GM12864 (cell line): ENCODE measurements around the gene ZBP1.

Source experiments
- DNase-seq: peaks from one replicate; pipeline ENCODE4 v3.0.0-alpha.2; 2011; ENCODE audit warnings: low read depth
- H3K4me3 ChIP-seq: 2 replicates; pipeline ENCODE4 v1.5.1; 2011; ENCODE audit warnings: mild to moderate bottlenecking, low read depth, low read length, control low read depth
- CTCF ChIP-seq: IDR thresholded peaks from 2 replicates; pipeline ENCODE4 v1.5.1; 2011; ENCODE audit warnings: low read depth, mild to moderate bottlenecking, moderate library complexity, low read length, control low read depth, inconsistent platforms; ENCODE audit errors: missing control alignments

The ZBP1 gene

GRCh38 chr20:57586943-57587277, 33.3 kb downstream of the ZBP1 start:
- H3K4me3 ChIP-seq, result no peak overlapping the region
- no peak for DNase-seq
- no peak for TF ChIP-seq CTCF

- no peak for TF ChIP-seq CTCF
- DNase-seq, result no peak
- no peak overlapping the region for H3K4me3 ChIP-seq
Observed at GRCh38 chr20:57586370-57586793, 33.8 kb downstream of the ZBP1 start.

DNA sequence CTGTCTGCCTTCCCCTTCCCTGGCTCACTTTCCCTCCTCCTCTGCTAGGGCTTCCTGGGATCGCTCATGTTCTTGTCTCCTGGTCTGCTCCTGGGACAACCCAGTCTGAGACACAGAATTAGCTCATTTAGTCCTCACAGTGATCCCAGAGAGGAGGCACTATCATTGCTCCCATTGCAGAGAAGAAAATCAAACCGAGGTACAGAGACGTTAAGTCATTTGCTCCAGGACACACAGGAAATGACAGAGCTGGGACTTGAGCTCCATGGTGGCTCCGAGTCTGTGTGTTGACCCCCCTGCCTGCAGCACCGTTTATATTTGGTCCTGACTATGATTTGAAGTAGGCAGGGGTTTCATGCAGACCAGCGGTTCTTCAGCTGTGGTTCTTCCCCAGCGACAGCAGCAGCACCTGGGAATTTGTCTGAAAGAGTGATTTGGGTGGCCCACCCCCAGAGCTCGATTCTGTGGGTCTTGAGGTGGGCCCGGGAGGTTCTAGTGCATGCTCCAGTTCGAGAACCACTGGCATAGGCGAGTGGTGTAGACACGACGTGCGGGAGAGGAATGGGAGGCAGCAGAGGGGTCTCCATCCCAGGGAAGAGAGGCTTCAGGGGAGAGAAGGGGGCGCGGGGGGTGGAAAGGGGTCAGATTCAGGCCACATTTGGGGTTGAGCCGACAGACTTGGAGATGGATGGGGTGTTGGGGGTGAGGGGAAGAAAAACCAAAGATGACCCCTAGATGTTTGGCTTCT, 34.6 kb downstream of the ZBP1 start:
- no peak for TF ChIP-seq CTCF
- no peak overlapping the region for H3K4me3 ChIP-seq
- DNase-seq, result no peak

DNA sequence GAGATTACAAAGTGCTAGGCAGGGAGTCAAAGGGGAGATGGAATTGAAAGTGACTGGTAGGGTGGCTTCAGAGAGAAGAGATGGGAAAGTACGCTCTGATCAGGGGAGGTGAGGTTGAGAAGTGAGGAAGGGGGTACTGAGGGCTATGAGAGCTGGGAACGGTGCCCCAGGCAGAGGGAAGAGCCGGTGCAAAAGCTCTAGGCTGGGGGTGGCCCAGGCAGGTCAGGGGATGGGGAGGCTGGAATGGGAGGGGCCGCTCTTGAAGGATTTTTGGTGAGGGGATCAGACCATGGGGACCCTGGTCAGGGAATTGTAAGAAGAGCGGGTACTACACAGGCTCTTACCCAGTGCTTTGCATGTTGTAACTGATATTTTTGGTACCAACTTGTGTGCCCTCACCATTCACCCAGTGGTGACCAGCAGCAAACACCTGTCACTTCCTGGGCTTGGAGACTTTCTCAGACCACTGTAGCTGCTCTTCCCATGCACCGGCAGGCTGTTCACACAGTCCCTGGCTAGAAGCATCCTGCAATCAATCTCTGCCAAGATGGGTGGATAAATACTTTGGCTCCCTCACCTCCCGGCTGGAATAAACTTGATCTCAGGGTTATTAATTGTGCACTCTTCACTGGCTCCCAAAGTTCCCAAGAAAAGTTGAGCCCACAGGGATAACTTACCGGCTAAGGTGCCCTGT, 35.3 kb downstream of the ZBP1 start:
- no peak for TF ChIP-seq CTCF
- H3K4me3 ChIP-seq, result no peak overlapping the region
- no peak for DNase-seq

DNA sequence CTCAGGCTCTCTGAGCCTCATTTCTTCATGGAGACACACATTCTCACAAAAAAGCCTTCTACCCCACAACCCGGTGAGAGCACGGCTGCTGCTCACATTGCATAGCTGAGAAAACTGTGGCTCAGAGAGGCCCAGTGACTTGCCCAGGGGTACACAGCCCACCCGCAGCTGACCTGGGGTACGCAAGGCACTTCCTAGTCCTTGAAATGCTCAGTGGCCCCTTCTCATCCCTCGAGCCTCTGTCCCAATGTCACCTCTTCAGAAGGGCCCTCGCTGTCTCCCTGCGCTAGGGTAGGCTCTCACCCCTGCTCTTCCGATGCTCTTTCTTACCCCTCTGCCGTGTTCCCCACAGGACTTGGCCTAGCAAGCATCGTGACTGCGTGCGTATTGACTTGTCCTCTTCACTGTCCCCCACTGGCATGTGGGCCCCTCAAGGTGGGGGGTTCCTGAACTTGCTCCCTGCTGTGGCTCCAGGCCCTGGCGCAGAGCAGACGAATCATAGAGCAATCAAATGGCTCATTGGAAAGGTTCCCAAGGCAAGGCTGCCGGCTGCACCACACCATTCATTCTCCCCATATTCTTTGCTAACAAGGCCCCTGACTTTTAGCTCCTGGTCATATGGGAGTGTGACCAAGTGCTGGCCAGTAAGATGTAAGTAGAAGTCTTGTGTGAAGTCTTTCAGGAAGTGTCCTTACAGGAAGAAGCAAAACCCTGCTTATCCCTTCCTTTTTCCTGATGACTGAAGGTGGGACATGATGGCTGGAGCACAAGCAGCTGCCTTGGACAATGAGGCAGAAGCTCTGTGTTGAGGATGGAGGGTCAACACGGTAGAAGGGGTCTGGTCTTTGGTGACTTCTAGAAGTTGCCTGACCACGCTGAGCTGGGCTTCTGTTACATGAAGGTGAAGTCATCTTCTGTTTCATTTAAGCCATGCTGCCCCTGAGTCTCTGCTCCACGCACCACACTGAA, 36.7 kb downstream of the ZBP1 start:
- DNase-seq, result no peak
- no peak overlapping the region for H3K4me3 ChIP-seq
- no peak for TF ChIP-seq CTCF

DNA sequence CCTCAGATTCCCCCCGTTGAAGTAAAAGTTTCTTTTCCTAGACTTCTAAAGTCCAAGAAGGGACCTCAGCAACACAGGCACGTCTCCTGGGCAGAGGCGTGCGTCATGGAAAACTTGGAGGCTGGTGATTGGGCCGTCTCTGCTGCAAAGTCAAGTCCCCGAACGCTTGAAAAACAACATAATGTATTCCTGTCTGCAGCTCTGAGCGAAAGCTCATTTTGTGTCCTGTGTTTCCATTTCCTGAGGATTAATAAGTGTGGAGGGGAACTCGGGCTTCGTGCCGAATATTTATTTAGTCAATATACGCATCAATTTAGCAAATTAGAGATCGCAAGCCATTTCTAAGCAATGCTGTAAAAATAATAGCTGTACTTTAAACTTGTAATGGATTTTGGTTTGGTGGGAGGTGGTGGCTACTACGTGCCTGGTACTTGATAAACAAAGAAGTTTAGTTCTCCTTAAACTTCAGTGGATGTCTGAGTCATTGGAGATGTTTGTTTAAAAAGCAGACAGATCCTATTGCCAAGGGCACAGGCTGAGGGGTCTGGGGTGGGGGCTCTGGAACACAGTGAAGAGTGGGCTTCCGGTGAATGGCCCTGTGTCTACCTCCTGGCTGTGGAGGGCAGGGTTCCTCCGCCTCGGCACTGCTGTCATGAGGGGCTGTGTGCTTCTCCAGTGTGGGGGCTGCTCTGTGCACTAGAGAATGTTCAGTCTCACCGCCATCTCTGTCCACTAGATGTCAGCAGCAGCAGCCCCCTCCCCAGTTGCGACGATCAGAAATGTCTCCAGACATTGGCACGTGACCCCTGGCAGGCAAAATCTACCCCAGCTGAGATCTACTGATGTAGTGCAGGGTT, 37.6 kb downstream of the ZBP1 start:
- TF ChIP-seq CTCF, result peak; percentile 52
- no peak overlapping the region for H3K4me3 ChIP-seq
- no peak for DNase-seq
